GM11168 (cell line): ENCODE data around the gene ESRRG.

Experiments used
- in situ Hi-C: fragments of 300-500 bp; cut with MboI; formaldehyde crosslinking; loops from one replicate; pipeline ENCODE4 v1.12.0; 2022; ENCODE audit warnings: low sequenced_read_pairs; ENCODE audit not compliant: unreplicated experiment

Gene ESRRG

DNA sequence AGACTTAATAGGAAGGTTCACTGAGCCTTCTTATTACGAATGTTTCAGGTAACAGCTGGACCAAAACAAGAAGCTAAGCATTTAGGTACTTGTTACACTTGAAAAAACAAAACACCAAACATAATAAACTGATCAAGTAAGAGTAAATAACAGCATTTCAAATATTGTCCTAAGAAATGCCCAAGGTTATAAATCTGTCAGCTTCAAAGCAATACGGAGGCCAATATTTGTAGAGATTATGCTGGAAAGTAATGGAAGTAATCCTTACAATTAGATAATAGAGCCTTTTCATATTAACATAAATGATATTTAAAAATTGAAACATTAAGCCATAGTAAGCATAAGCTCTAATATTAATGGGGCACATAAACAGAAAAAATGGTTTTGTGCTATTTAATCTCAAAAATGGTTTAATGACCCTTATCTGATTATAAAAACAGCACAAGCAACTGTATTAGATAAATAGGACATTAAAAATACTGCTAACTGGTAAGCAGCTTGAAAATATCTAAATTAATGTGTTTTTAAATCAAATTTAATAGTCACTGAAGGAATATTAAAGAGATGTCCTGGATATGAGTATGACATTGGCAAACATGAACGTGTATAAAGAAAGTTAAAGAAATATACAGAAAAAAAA is 256.9 kb downstream of the ESRRG start:
- in situ Hi-C loops: no loop called here

DNA sequence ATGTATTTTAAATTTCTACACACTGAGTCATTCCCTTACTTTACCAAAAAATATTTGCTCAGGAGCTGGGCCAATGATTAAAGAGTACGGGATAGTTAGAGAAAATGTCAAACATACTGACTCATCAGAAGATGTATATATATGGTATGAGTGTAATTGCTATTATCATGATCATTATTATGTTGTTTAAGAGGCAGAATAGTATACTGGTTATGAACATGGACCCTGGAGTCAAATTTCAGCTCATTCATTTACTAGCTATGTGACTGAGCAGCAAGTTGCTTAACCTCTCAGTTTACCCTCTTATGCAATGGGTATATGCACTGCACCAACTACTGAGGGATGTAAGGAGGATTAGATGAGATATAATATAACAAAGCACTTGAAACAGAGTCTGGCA is 258.7 kb downstream of the ESRRG start:
- in situ Hi-C loops: no loop called here

DNA sequence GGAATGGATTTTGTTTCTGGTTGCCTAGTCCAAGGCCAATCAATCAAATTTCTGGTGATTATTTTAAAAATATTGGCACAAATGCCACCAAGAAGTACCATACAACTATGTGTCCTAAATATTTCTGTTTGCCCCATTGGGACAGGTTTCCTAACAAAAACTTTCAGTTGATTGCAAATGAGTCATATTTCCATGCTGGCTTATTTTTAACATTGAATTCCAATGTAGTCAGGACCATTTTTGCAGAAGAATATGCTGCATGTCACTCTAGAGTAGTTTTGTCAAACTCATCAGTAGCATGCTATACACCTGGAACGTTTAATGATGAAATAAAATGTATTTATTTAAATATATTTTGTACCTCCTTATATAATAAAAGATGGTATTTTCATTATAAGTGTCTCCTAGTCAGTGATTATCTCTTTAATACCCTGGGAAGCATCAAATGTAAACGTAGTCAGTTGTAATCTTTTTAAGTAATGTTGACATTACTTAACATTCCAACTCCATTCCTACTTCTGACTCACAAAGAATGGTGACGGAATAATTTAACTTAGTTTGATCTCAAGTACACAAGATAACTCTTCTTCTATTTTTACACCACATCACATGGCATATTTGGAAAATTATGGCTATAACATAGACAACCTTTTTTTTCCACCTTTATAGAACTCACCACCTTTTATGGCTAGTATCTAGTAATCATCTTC is 261.0 kb downstream of the ESRRG start:
- in situ Hi-C loops: no loop called here

DNA sequence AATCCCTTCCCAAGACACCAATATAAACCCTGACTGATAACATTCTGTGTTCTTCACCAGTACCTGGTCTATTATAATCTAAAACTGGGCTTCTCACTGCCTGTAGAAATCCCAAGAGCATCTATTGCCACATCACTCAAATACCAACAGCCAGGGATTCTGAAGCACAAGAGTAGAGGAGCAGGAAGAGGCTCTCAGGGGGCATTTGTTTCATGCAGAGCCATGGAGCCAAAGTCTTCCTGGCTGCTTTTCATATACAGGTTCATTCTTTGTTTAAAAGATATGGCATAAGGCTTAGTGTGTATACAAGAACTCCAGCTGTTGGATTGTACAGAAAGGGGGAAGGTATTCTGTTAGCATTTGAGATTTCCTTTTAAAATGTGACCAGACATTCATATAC is 261.8 kb downstream of the ESRRG start:
- in situ Hi-C loops: no loop called here

GRCh38 chr1:216459651-216460207 is 263.5 kb downstream of the ESRRG start:
- in situ Hi-C loops: no loop called here

DNA sequence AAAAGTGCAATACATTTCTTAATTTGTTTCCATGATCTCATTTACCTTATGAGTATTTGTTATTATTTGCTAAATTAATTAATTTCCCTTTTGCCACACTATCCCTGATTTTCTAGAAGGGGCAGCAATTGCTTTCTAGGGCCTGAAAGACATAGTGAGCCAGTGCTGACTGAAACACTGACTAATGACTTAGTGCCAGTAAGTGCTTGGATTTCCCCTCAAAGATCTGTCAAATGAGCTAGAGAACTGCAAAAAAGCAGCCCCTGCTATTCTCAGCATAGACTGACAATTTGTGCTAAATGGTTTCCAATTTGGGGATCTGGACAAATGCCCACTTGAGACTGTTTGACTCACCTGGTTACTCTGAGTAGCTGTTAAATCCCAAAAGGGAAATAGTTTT is 264.4 kb downstream of the ESRRG start:
- in situ Hi-C loops: no loop called here

DNA sequence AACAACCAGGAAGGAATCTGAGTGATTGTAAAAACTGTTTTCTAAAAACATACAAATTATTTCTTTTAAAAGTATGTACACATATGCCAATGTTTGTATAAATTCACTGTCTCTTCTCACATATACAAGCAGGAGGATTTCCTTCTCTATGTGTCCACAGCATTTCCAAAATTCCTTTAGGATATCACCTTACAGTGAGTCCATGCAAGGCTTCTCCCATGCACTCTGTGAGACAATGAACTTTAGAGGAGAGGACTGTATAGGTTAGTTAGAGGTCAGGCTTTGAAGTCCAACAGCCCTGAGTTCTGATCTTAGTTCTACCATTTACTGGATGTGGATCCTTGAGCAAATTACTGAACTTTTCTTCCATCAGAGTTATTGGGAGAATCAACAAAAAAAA is 265.9 kb downstream of the ESRRG start:
- in situ Hi-C loops: no loop called here

DNA sequence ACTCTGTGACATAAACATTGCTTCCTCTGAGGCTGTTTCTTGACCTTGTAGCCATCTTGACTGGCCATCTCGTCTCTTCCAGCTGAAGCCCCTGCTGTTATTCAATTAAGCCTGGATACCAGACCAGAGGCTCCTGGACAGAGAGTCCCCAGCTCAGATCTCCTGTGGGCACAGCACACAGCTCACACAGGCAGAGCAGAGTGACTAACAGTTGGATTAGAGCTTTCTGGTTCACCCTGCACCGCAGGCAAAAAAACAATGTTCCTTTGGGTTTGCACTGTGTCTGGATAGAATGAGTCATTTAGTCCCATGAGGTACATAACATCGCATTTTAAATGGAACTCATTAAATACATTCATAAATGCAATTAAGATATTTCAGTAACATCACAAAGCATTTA is 266.5 kb downstream of the ESRRG start:
- in situ Hi-C loops: no loop called here

- in situ Hi-C loops: no loop called here
Observed at GRCh38 chr1:216453777-216454176, 269.5 kb downstream of the ESRRG start.
